ENCODE measurements around the gene MRC1. TPM values are rescaled to one million over a fixed set of nuclear protein-coding genes. Genes with fewer than 3 reads are reported as not detected.

The MRC1 gene
- total RNA-seq, 1 donor from 2014 or later: not detected

GRCh38 chr10:17768957-17769356, 40.2 kb upstream of the MRC1 start:
- no peaks in the 10 kb centered on the region for H3K27me3 Mint-ChIP-seq (ENCODE audit: low read depth)
- no peak for DNase-seq (ENCODE audit: low spot score in 2 of 2, unreplicated experiment in 2 of 2)
- H3K27ac Mint-ChIP-seq: no peak overlapping the region

GRCh38 chr10:17771017-17771416, 38.1 kb upstream of the MRC1 start:
- H3K27me3 Mint-ChIP-seq (ENCODE audit: low read depth): no peaks in the 10 kb centered on the region
- no peak overlapping the region for H3K4me3 Mint-ChIP-seq
- H3K27ac Mint-ChIP-seq: no peak overlapping the region
- H3K9me3 Mint-ChIP-seq: peaks cover 9% of the 10 kb centered on the region
- no peaks in the 10 kb centered on the region for H3K4me1 Mint-ChIP-seq
- no peak for DNase-seq (ENCODE audit: low spot score in 2 of 2, unreplicated experiment in 2 of 2)
- H3K36me3 Mint-ChIP-seq: no peaks in the 10 kb centered on the region
- no peak for TF ChIP-seq CTCF (IDR thresholded peaks at IDR 0.05; ENCODE audit: unreplicated experiment)

More at GRCh38 chr10:17768957-17769356, 40.2 kb upstream of the MRC1 start:
- Mint-ChIP-seq H3K4me1 (no peaks in the 10 kb centered on the region), H3K4me3 (no peak overlapping the region), H3K36me3 (no peaks in the 10 kb centered on the region), H3K9me3 (peaks cover 13% of the 10 kb centered on the region)
- no peak for TF ChIP-seq CTCF (IDR thresholded peaks at IDR 0.05; ENCODE audit: unreplicated experiment)

- no peaks in the 10 kb centered on the region for H3K9me3 Mint-ChIP-seq
- no peak for DNase-seq (ENCODE audit: low spot score in 2 of 2, unreplicated experiment in 2 of 2)
Observed at GRCh38 chr10:17779784-17780183, 29.4 kb upstream of the MRC1 start.

GRCh38 chr10:17780727-17781126, 28.4 kb upstream of the MRC1 start:
- H3K9me3 Mint-ChIP-seq: no peaks in the 10 kb centered on the region
- H3K4me1 Mint-ChIP-seq: peaks cover 15% of the 10 kb centered on the region
- no peak for TF ChIP-seq CTCF (IDR thresholded peaks at IDR 0.05; ENCODE audit: unreplicated experiment)
- no peaks in the 10 kb centered on the region for H3K36me3 Mint-ChIP-seq
- H3K27me3 Mint-ChIP-seq (ENCODE audit: low read depth): no peaks in the 10 kb centered on the region
- H3K27ac Mint-ChIP-seq: no peak overlapping the region
- H3K4me3 Mint-ChIP-seq: no peak overlapping the region
- no peak for DNase-seq (ENCODE audit: low spot score in 2 of 2, unreplicated experiment in 2 of 2)

More at GRCh38 chr10:17779784-17780183, 29.4 kb upstream of the MRC1 start:
- Mint-ChIP-seq H3K27ac (no peak overlapping the region), H3K4me1 (peaks cover 14% of the 10 kb centered on the region), H3K27me3 (ENCODE audit: low read depth) (no peaks in the 10 kb centered on the region), H3K36me3 (no peaks in the 10 kb centered on the region), H3K4me3 (no peak overlapping the region)
- TF ChIP-seq CTCF (IDR thresholded peaks at IDR 0.05; ENCODE audit: unreplicated experiment): no peak

- TF ChIP-seq CTCF (IDR thresholded peaks at IDR 0.05; ENCODE audit: unreplicated experiment): no peak
- Mint-ChIP-seq H3K27me3 (ENCODE audit: low read depth) (no peaks in the 10 kb centered on the region), H3K36me3 (no peaks in the 10 kb centered on the region), H3K4me1 (peaks cover 15% of the 10 kb centered on the region), H3K4me3 (no peak overlapping the region), H3K9me3 (no peaks in the 10 kb centered on the region), H3K27ac (no peak overlapping the region)
- no peak for DNase-seq (ENCODE audit: low spot score in 2 of 2, unreplicated experiment in 2 of 2)
Observed at GRCh38 chr10:17781856-17782255, 27.3 kb upstream of the MRC1 start.

All from mesothelial cell of epicardium (in vitro differentiated cells).